ENCODE measurements around the gene TLCD3A.

GRCh38 chr17:773016-773415 is 40.6 kb downstream of the TLCD3A start:
- TF ChIP-seq CTCF (IDR thresholded peaks at IDR 0.05; ENCODE audit: extremely low read depth in 1 of 2, insufficient read depth in 1 of 2, low read depth in 1 of 2, low read length in 2 of 2) = no peak
- TF ChIP-seq POLR2A (IDR thresholded peaks at IDR 0.05; ENCODE audit: low read depth, low read length) = no peak

All from endothelial cell of umbilical vein (primary cell).